Central memory CD8-positive, alpha-beta T cell (primary cell): ENCODE results near the gene SAAL1.
"Not testable (repeated sequence)": the region's sequence is repeated elsewhere in the genome, so short reads cannot be mapped to it uniquely, and the experiment has no call there.

Experiments used
- ATAC-seq: fragments of 150-1000 bp; cut with Tn5 transposase; replicated peaks from 2 replicates; pipeline ENCODE4 v1.10.0; 2022; ENCODE audit warnings: mild to moderate bottlenecking, moderate FRiP score, moderate number of reproducible peaks; ENCODE audit not compliant: poor library complexity, severe bottlenecking; ENCODE audit errors: extremely low read depth
- DNase-seq, 2 donors: peaks; one replicate each; pipeline ENCODE4 v3.0.0; 2021; ENCODE audit warnings: low spot score in 2 of 2
- H3K27ac Mint-ChIP-seq: one replicate; pipeline ENCODE4 v1.8.0; 2022; ENCODE audit warnings: low read depth, mild to moderate bottlenecking, moderate library complexity, mixed read lengths
- H3K27me3 Mint-ChIP-seq: one replicate; pipeline ENCODE4 v1.8.0; 2022; ENCODE audit warnings: mixed read lengths
- H3K36me3 Mint-ChIP-seq: one replicate; pipeline ENCODE4 v1.8.0; 2022; ENCODE audit warnings: mild to moderate bottlenecking, moderate library complexity, mixed read lengths; ENCODE audit not compliant: insufficient read depth
- H3K4me1 Mint-ChIP-seq: one replicate; pipeline ENCODE4 v1.8.0; 2022; ENCODE audit warnings: mixed read lengths
- H3K4me3 Mint-ChIP-seq: one replicate; pipeline ENCODE4 v1.8.0; 2022; ENCODE audit warnings: mild to moderate bottlenecking, moderate library complexity, mixed read lengths
- H3K9me3 Mint-ChIP-seq: one replicate; pipeline ENCODE4 v1.8.0; 2022; ENCODE audit warnings: mixed read lengths

SAAL1 gene

DNA sequence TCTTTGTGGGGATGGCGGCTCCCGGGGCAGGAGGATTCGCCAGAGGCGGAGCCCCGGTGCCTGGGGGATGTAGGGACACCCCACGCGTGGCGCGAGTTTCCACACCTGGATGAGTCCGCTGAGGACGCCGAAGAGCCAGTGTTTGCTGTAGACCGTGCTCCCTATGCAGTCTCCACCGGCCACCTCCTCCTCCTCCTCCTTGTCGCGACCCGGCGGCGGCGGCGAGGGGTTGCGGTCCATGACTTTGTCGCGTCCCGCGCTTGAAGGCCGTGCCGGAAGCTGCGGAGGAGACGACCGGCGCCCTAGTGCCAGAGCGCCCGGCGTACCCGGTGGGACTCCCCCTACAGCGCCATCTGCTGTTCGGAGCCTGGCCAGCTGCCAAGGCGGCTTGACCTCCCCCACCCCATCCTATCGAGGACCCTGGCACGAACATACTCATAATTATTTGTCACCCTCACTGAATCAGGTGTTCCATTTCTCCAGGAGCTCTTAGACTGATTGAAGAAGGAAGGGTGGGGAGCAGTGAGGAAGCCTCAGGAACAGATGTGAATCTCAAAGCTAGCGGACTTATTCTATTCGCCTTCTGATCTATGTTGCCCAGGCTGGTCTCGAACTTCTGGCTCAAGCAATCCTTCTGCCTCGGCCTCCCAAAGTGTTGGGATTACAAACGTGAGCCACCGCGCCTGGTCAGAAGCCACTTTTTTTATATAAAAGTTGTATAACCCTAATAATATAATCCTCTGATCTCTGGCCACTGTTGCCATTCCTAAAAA lies at the start of gene SAAL1:
TSS of gene SAAL1 (minus strand) at position 281 of the 773 bp plus-strand sequence. CDS start at position 240, 41 bp downstream.
- Mint-ChIP-seq H3K4me1 (peaks cover 21% of the 10 kb centered on the region), H3K27me3 (peaks cover 6% of the 10 kb centered on the region), H3K27ac (peak within 1 kb of the TSS; percentile 90), H3K9me3 (no peaks in the 10 kb centered on the region), H3K4me3 (peak within 1 kb of the TSS; percentile 95), H3K36me3 (peaks cover 14% of the 10 kb centered on the region)
- ATAC-seq, result peak; percentile 97
- peak; percentile 74 to 84 for DNase-seq

DNA sequence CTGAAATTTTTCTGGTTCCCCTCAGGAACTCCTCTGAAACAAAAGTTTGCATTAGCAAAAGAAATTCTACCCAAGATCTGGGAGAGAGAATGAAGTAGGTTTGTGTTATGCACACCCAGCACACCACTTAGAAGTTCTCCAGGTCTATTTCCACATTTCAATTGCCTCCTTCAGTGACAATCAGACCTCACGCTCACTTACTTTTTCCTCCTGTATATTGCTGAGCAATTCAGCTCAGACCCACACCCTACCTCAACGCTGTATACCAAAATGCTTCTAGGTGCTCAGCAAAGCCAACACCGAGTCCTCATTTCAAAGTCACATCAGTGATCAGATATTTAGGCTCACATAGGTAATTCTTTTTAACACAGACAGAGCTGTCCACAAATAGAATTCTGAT lies 45.7 kb upstream of the SAAL1 start:
- peaks cover 2% of the 10 kb centered on the region for H3K36me3 Mint-ChIP-seq
- DNase-seq (no peak), ATAC-seq (no peak)
- no peak overlapping the region for H3K27ac Mint-ChIP-seq
- H3K4me1 Mint-ChIP-seq, result no peaks in the 10 kb centered on the region
- H3K4me3 Mint-ChIP-seq, result no peak overlapping the region
- H3K27me3 Mint-ChIP-seq, result peaks cover 70% of the 10 kb centered on the region
- H3K9me3 Mint-ChIP-seq, result no peaks in the 10 kb centered on the region

GRCh38 chr11:18145837-18146236 lies 40.0 kb upstream of the SAAL1 start:
- Mint-ChIP-seq H3K27me3 (peaks cover 73% of the 10 kb centered on the region), H3K27ac (no peak overlapping the region), H3K4me1 (peaks cover 8% of the 10 kb centered on the region), H3K9me3 (no peaks in the 10 kb centered on the region), H3K36me3 (peaks cover 2% of the 10 kb centered on the region), H3K4me3 (no peak overlapping the region)
- no peak for ATAC-seq
- DNase-seq, result no peak

DNA sequence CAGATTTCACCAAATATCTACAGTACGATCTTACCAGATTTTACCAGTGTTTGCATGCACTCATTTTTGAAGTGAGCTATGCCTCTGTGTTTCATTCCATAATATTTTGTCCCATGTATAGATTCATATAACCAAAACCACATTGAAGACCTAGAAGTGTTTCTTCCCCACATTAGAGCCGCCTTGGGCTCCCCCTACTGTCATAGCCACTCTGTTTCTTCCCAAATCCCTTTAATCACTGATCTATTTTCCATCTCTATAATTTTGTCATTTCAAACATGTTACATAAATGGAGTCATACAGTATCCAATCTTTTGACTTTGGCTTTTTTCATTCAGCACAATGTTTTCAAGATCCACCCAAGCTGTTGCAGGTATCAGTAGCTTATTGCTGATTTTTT lies 39.1 kb upstream of the SAAL1 start:
- peaks cover 2% of the 10 kb centered on the region for H3K36me3 Mint-ChIP-seq
- no peak overlapping the region for H3K4me3 Mint-ChIP-seq
- H3K9me3 Mint-ChIP-seq, result no peaks in the 10 kb centered on the region
- peaks cover 66% of the 10 kb centered on the region for H3K27me3 Mint-ChIP-seq
- H3K27ac Mint-ChIP-seq, result no peak overlapping the region
- ATAC-seq, result no peak
- no peak for DNase-seq
- H3K4me1 Mint-ChIP-seq, result peaks cover 8% of the 10 kb centered on the region

DNA sequence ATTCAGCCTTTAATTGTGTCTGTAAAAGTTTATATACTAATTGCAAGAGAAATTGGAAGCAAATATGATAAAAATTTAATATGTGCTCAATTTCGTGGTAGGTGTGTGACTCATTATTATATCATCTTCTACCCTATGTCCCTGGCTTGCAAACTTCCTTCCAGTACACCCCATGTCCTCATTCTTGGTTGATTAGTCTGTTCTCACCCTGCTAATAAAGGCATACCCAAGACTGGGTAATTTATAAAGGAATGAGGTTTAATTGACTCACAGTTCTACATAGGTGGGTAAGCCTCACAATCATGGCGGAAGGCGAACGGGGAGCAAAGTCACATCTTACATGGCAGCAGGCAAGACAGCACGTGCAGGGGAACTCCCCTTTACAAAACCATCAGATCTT lies 38.4 kb upstream of the SAAL1 start:
- H3K4me1 Mint-ChIP-seq, result peaks cover 8% of the 10 kb centered on the region
- no peak overlapping the region for H3K4me3 Mint-ChIP-seq
- H3K9me3 Mint-ChIP-seq, result no peaks in the 10 kb centered on the region
- peaks cover 62% of the 10 kb centered on the region for H3K27me3 Mint-ChIP-seq
- DNase-seq (no peak), ATAC-seq (no peak)
- peaks cover 2% of the 10 kb centered on the region for H3K36me3 Mint-ChIP-seq
- H3K27ac Mint-ChIP-seq, result no peak overlapping the region

GRCh38 chr11:18140145-18140544 lies 34.3 kb upstream of the SAAL1 start:
- DNase-seq, result no peak
- H3K9me3 Mint-ChIP-seq, result no peaks in the 10 kb centered on the region
- peaks cover 58% of the 10 kb centered on the region for H3K27me3 Mint-ChIP-seq
- H3K4me3 Mint-ChIP-seq, result no peak overlapping the region
- ATAC-seq, result no peak
- H3K4me1 Mint-ChIP-seq, result no peaks in the 10 kb centered on the region
- no peaks in the 10 kb centered on the region for H3K36me3 Mint-ChIP-seq
- H3K27ac Mint-ChIP-seq, result no peak overlapping the region

DNA sequence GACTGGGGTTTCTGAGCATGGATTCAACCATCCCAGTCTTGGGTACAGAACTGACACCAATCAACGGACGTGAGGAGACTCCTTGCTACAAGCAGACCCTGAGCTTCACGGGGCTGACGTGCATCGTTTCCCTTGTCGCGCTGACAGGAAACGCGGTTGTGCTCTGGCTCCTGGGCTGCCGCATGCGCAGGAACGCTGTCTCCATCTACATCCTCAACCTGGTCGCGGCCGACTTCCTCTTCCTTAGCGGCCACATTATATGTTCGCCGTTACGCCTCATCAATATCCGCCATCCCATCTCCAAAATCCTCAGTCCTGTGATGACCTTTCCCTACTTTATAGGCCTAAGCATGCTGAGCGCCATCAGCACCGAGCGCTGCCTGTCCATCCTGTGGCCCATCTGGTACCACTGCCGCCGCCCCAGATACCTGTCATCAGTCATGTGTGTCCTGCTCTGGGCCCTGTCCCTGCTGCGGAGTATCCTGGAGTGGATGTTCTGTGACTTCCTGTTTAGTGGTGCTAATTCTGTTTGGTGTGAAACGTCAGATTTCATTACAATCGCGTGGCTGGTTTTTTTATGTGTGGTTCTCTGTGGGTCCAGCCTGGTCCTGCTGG lies 31.4 kb upstream of the SAAL1 start:
- Mint-ChIP-seq H3K4me1 (no peaks in the 10 kb centered on the region), H3K4me3 (no peak overlapping the region), H3K27me3 (peaks cover 36% of the 10 kb centered on the region), H3K9me3 (no peaks in the 10 kb centered on the region), H3K36me3 (no peaks in the 10 kb centered on the region), H3K27ac (no peak overlapping the region)
- DNase-seq (no peak), ATAC-seq (no peak)

GRCh38 chr11:18135308-18135707 lies 29.4 kb upstream of the SAAL1 start:
- Mint-ChIP-seq H3K4me1 (no peaks in the 10 kb centered on the region), H3K9me3 (no peaks in the 10 kb centered on the region), H3K36me3 (no peaks in the 10 kb centered on the region), H3K27me3 (peaks cover 41% of the 10 kb centered on the region), H3K27ac (no peak overlapping the region), H3K4me3 (no peak overlapping the region)
- ATAC-seq (no peak), DNase-seq (no peak)

DNA sequence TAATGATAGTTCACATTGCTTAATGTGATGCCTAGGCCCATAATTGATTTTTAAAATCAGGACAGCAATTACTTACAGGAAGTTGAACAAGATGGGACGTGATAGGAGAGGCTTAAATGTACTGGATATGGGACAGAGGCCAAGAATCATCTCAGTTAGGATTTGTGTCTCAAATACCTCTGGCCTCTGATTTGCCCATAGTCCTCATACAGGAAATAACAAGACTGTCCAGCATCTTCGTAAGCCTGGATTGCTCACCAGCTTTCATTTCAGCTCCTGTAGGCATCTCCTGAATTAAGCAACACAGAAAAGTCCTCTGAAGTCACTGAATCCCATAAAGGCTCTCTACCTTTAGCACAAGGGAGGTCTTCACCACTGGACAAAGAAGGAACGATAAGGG lies 26.5 kb upstream of the SAAL1 start, which contains the start of gene MRGPRX3:
TSS of gene MRGPRX3 (plus strand) at position 231 of the 400 bp plus-strand sequence. CDS start 4,632 bp downstream, outside the sequence.
- no peak within 1 kb of the TSS for H3K4me3 Mint-ChIP-seq
- ATAC-seq, result no peak
- H3K36me3 Mint-ChIP-seq, result no peaks in the 10 kb centered on the region
- no peaks in the 10 kb centered on the region for H3K4me1 Mint-ChIP-seq
- peaks cover 63% of the 10 kb centered on the region for H3K27me3 Mint-ChIP-seq
- no peak within 1 kb of the TSS for H3K27ac Mint-ChIP-seq
- H3K9me3 Mint-ChIP-seq, result no peaks in the 10 kb centered on the region
- DNase-seq, result no peak

DNA sequence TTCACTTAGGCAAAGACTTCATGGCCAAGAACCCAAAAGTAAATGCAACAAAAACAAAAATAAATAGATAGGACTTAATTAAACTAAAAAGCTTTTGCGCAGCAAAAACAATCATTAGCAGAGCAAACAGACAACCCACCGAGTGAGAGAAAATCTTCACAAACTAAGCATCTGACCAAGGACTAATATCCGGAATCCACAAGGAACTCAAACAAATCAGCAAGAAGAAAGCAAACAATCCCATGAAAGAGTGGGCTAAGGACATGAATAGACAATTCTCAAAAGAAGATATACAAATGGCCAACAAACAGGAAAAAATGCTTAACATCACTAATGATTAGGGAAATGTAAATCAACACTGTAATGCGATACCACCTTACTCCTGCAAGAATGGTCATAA lies 25.2 kb upstream of the SAAL1 start:
- not testable (repeated sequence) for H3K4me3 Mint-ChIP-seq, H3K4me1 Mint-ChIP-seq, DNase-seq, H3K36me3 Mint-ChIP-seq, H3K27ac Mint-ChIP-seq, ATAC-seq, H3K9me3 Mint-ChIP-seq
- peaks cover 64% of the 10 kb centered on the region for H3K27me3 Mint-ChIP-seq

DNA sequence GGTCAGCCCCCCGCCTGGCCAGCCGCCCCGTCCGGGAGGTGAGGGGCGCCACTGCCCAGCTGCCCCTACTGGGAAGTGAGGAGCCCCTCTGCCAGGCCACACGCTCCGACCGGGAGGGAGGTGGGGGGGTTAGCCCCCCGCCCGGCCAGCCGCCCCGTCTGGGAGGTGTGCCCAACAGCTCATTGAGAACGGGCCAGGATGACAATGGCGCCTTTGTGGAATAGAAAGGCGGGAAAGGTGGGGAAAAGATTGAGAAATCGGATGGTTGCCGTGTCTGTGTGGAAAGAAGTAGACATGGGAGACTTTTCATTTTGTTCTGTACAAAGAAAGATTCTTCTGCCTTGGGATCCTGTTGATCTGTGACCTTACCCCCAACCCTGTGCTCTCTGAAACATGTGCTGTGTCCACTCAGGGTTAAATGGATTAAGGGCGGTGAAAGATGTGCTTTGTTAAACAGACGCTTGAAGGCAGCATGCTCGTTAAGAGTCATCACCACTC lies 15.5 kb upstream of the SAAL1 start:
- ATAC-seq, DNase-seq, H3K4me3 Mint-ChIP-seq, H3K36me3 Mint-ChIP-seq, H3K4me1 Mint-ChIP-seq, H3K27ac Mint-ChIP-seq, H3K9me3 Mint-ChIP-seq: not testable (repeated sequence)
- peaks cover 30% of the 10 kb centered on the region for H3K27me3 Mint-ChIP-seq

DNA sequence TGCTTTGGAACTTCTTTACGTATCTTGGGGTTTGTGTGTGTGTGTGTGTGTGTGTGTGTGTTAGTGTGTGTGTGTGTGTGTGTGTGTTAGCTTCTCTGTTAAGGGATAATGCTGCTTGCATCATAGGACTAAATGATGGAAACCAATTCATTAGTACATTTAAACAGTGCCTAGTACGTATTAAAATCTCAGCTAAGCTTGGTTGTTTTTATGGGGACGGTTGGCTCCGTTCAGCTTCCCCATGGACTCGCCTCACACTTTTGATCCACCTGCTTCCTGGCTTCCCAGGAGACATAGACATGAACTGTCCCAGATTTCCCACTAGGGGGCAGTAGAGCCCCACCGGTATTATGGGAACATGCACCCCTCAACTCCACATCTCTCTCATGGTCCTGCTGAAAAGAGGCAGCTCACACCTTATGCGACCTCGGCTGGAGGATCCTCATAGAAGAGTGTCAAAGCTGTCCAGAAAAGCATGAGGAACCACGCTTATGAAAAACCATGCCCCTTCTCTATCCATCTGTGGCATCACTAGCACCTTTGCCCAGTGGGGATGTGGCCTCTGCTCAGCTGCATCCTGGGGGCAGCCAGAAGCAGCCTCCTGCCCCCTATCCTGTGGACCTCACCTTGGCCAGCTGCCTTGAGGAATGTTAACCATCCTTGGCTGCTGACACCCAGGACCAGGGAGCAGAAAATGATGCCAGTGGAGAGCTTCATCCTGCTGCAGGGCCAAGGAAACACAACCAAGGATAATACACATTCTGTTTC lies 9.7 kb upstream of the SAAL1 start:
- no peak overlapping the region for H3K4me3 Mint-ChIP-seq
- peak; percentile 89 for ATAC-seq
- no peaks in the 10 kb centered on the region for H3K9me3 Mint-ChIP-seq
- no peaks in the 10 kb centered on the region for H3K36me3 Mint-ChIP-seq
- H3K27ac Mint-ChIP-seq, result no peak overlapping the region
- DNase-seq, result peak; percentile 40 to 45
- H3K27me3 Mint-ChIP-seq, result peaks cover 52% of the 10 kb centered on the region
- peaks cover 6% of the 10 kb centered on the region for H3K4me1 Mint-ChIP-seq
